NB4 (cell line): ENCODE measurements around the gene WIPF3.

Source experiments
- DNase-seq: peaks from one replicate; pipeline ENCODE4 v3.0.0; 2010; ENCODE audit warnings: low read depth
- H3K4me3 ChIP-seq: one replicate; pipeline ENCODE4 v1.5.1; 2011; ENCODE audit warnings: mild to moderate bottlenecking, low read depth, low read length, moderate library complexity
- CTCF ChIP-seq: IDR thresholded peaks from one replicate; pipeline ENCODE4 v1.5.1; 2012; ENCODE audit warnings: low read depth, low read length
- MAX ChIP-seq: IDR thresholded peaks from 2 replicates; pipeline ENCODE4 v1.6.1; 2011; ENCODE audit warnings: low read depth, low read length
- MYC ChIP-seq: IDR thresholded peaks from 2 replicates; pipeline ENCODE4 v1.6.1; 2011; ENCODE audit warnings: low read depth, low read length
- POLR2A ChIP-seq: IDR thresholded peaks from 2 replicates; pipeline ENCODE4 v1.6.1; 2011; ENCODE audit warnings: mild to moderate bottlenecking; ENCODE audit not compliant: insufficient read length; ENCODE audit errors: extremely low read depth

The WIPF3 gene

GRCh38 chr7:29875741-29876140 is 69.4 kb downstream of the WIPF3 start:
- TF ChIP-seq MYC (no peak), CTCF (no peak), MAX (no peak), POLR2A (no peak)
- DNase-seq = no peak
- no peak overlapping the region for H3K4me3 ChIP-seq

- TF ChIP-seq MYC = no peak
- TF ChIP-seq MAX = no peak
- TF ChIP-seq CTCF = no peak
- TF ChIP-seq POLR2A = no peak
These were observed 70.9 kb downstream of the WIPF3 start for GRCh38 chr7:29877196-29877595.

GRCh38 chr7:29878081-29878688 is 71.9 kb downstream of the WIPF3 start:
- TF ChIP-seq CTCF (peak; percentile 76), MYC (no peak)
- no peak overlapping the region for H3K4me3 ChIP-seq
- peak; percentile 59 for DNase-seq

More at GRCh38 chr7:29877196-29877595, 70.9 kb downstream of the WIPF3 start:
- no peak overlapping the region for H3K4me3 ChIP-seq
- no peak for DNase-seq

- no peak overlapping the region for H3K4me3 ChIP-seq
- no peak for DNase-seq
- TF ChIP-seq MYC (no peak), MAX (no peak), POLR2A (no peak), CTCF (no peak)
These were observed 73.3 kb downstream of the WIPF3 start for GRCh38 chr7:29879609-29880008.

GRCh38 chr7:29881724-29882123 is 75.4 kb downstream of the WIPF3 start:
- H3K4me3 ChIP-seq = no peak overlapping the region
- TF ChIP-seq CTCF (no peak), MAX (no peak), MYC (no peak), POLR2A (no peak)
- no peak for DNase-seq

- DNase-seq = no peak
- TF ChIP-seq MYC = no peak
- no peak for TF ChIP-seq MAX
- no peak for TF ChIP-seq POLR2A
- no peak for TF ChIP-seq CTCF
- H3K4me3 ChIP-seq = no peak overlapping the region
These were observed 76.2 kb downstream of the WIPF3 start for GRCh38 chr7:29882481-29882880.
